ENCODE results near the gene CLCF1. TPM values are rescaled to one million over a fixed set of nuclear protein-coding genes. Genes with fewer than 3 reads are reported as not detected.

The CLCF1 gene
- total and polyA plus RNA-seq, 2 donors (not counting 3 experiments of a cell fraction or from before 2014, with no cell fraction given), result 5.8 to 6.5 TPM

- intact Hi-C loops (cut with micrococcal nuclease), result no loop called here
- Histone ChIP-seq H3K27me3 (ENCODE audit: control insufficient read depth in 2 of 2, insufficient read depth in 2 of 2, low read length in 2 of 2) (no peaks in the 10 kb centered on the region), H3K27ac (ENCODE audit: insufficient read depth, low read depth, low read length) (no peak overlapping the region), H3K9me1 (replicated peaks; ENCODE audit: control insufficient read depth, extremely low read depth, insufficient read depth, low read length) (no peaks in the 10 kb centered on the region), H3K4me1 (ENCODE audit: control insufficient read depth, extremely low read depth, insufficient read depth, low read length) (peaks cover 28% of the 10 kb centered on the region), H3K9me3 (replicated peaks; ENCODE audit: control insufficient read depth, insufficient read depth, low read length) (no peaks in the 10 kb centered on the region), H4K20me1 (replicated peaks; ENCODE audit: control insufficient read depth, extremely low read depth, insufficient read depth, low read length) (no peaks in the 10 kb centered on the region), H3K79me2 (ENCODE audit: control insufficient read depth, insufficient read depth, low read length) (peaks cover 13% of the 10 kb centered on the region), H2AFZ (ENCODE audit: low read depth, low read length) (no peak overlapping the region), H3K9ac (replicated peaks; ENCODE audit: extremely low read depth, insufficient read depth, low read length) (no peak overlapping the region), H3K4me3 (replicated peaks in 1 of 3; ENCODE audit: insufficient read depth in 1 of 3, low read depth in 1 of 3, low read length in 3 of 3) (no peak overlapping the region), H3K36me3 (ENCODE audit: control insufficient read depth in 2 of 2, extremely low read depth in 1 of 2, insufficient read depth in 2 of 2, low read length in 2 of 2) (no peaks in the 10 kb centered on the region), H3K4me2 (ENCODE audit: insufficient read depth, low read length) (no peak overlapping the region)
- CTCF ChIA-PET, result interaction anchor here (0.5 to 2.0 kb wide), 4 partner anchors 10 to 16 kb away, joined by 3 to 6 read pairs (median 4); no protein-coding TSS in a partner anchor
- BruUV-seq (replicated peaks), result no TSS peak
- FAIRE-seq (no peak), DNase-seq (ENCODE audit: low read depth, low spot score) (no peak)
- TF ChIP-seq JUN (IDR thresholded peaks at IDR 0.05; ENCODE audit: borderline replicate concordance, insufficient read depth, insufficient read length, low read depth) (no peak), EZH2 (IDR thresholded peaks at IDR 0.05; ENCODE audit: borderline replicate concordance, low read depth, low read length, severe bottlenecking) (no peak), POLR2A (IDR thresholded peaks at IDR 0.05; ENCODE audit: low read depth, low read length) (no peak), FOS (IDR thresholded peaks at IDR 0.05; ENCODE audit: borderline replicate concordance, insufficient read depth, low read length) (no peak), GATA2 (IDR thresholded peaks at IDR 0.05; ENCODE audit: insufficient read depth, insufficient read length, low read depth, low read length) (no peak)
- dilution Hi-C loops (cut with MboI; ENCODE audit: extremely low pct_ligation_motif_present, low sequenced_read_pairs), result no loop called here
- POLR2A ChIA-PET, result no interaction called here
Observed at GRCh38 chr11:67366961-67367760, 6.2 kb downstream of the CLCF1 start.

GRCh38 chr11:67366546-67366945 is 6.9 kb downstream of the CLCF1 start:
- no peak overlapping the region for H3K9ac ChIP-seq (replicated peaks; ENCODE audit: extremely low read depth, insufficient read depth, low read length)

More at GRCh38 chr11:67366546-67366945, 6.9 kb downstream of the CLCF1 start:
- H3K4me2 ChIP-seq (ENCODE audit: insufficient read depth, low read length), result no peak overlapping the region
- no peaks in the 10 kb centered on the region for H3K27me3 ChIP-seq (ENCODE audit: control insufficient read depth in 2 of 2, insufficient read depth in 2 of 2, low read length in 2 of 2)
- FAIRE-seq, result no peak
- H3K9me1 ChIP-seq (replicated peaks; ENCODE audit: control insufficient read depth, extremely low read depth, insufficient read depth, low read length), result no peaks in the 10 kb centered on the region
- H3K4me3 ChIP-seq (replicated peaks in 1 of 3; ENCODE audit: insufficient read depth in 1 of 3, low read depth in 1 of 3, low read length in 3 of 3), result no peak overlapping the region
- H3K9me3 ChIP-seq (replicated peaks; ENCODE audit: control insufficient read depth, insufficient read depth, low read length), result no peaks in the 10 kb centered on the region
- no TSS peak for BruUV-seq (replicated peaks)
- no peak overlapping the region for H3K27ac ChIP-seq (ENCODE audit: insufficient read depth, low read depth, low read length)
- no peaks in the 10 kb centered on the region for H4K20me1 ChIP-seq (replicated peaks; ENCODE audit: control insufficient read depth, extremely low read depth, insufficient read depth, low read length)
- DNase-seq (ENCODE audit: low read depth, low spot score), result no peak
- TF ChIP-seq MAX (IDR thresholded peaks at IDR 0.05; ENCODE audit: insufficient read depth, insufficient read length) (no peak), FOS (IDR thresholded peaks at IDR 0.05; ENCODE audit: borderline replicate concordance, insufficient read depth, low read length) (no peak), POLR2AphosphoS5 (IDR thresholded peaks at IDR 0.05; ENCODE audit: insufficient read depth, low read depth, low read length) (no peak), EZH2 (IDR thresholded peaks at IDR 0.05; ENCODE audit: borderline replicate concordance, low read depth, low read length, severe bottlenecking) (no peak), MYC (IDR thresholded peaks at IDR 0.05; ENCODE audit: low read depth, low read length) (no peak), POLR2A (IDR thresholded peaks at IDR 0.05; ENCODE audit: low read depth, low read length) (no peak), JUN (IDR thresholded peaks at IDR 0.05; ENCODE audit: borderline replicate concordance, insufficient read depth, insufficient read length, low read depth) (no peak), CTCF (IDR thresholded peaks at IDR 0.05; ENCODE audit: extremely low read depth in 1 of 2, insufficient read depth in 1 of 2, low read depth in 1 of 2, low read length in 2 of 2) (no peak), GATA2 (IDR thresholded peaks at IDR 0.05; ENCODE audit: insufficient read depth, insufficient read length, low read depth, low read length) (no peak)
- intact Hi-C loops (cut with micrococcal nuclease), result no loop called here
- peaks cover 8% of the 10 kb centered on the region for H3K79me2 ChIP-seq (ENCODE audit: control insufficient read depth, insufficient read depth, low read length)
- POLR2A ChIA-PET, result no interaction called here
- no peak overlapping the region for H2AFZ ChIP-seq (ENCODE audit: low read depth, low read length)
- CTCF ChIA-PET, result interaction anchor here (0.9 to 2.0 kb wide), 2 partner anchors 15 to 16 kb away, joined by 3 to 6 read pairs; no protein-coding TSS in a partner anchor
- H3K36me3 ChIP-seq (ENCODE audit: control insufficient read depth in 2 of 2, extremely low read depth in 1 of 2, insufficient read depth in 2 of 2, low read length in 2 of 2), result no peaks in the 10 kb centered on the region
- peaks cover 23% of the 10 kb centered on the region for H3K4me1 ChIP-seq (ENCODE audit: control insufficient read depth, extremely low read depth, insufficient read depth, low read length)
- dilution Hi-C loops (cut with MboI; ENCODE audit: extremely low pct_ligation_motif_present, low sequenced_read_pairs), result no loop called here

All from endothelial cell of umbilical vein (primary cell).